Stimulated activated effector memory CD8-positive, alpha-beta T cell treated with anti-CD3 and anti-CD28 coated beads, Interleukin-12 subunit alpha, Interleukin-12 subunit beta, amount 100 ng/mL, for 72 hours (primary cell): ENCODE measurements around the gene UMOD.
"Not testable (repeated sequence)": the region's sequence is repeated elsewhere in the genome, so short reads cannot be mapped to it uniquely, and the experiment has no call there.

Experiments used
- ATAC-seq: fragments of 150-1000 bp; cut with Tn5 transposase; 2 replicates; pipeline ENCODE4 v1.10.0; 2021
- DNase-seq, 2 donors: peaks; one replicate each; pipeline ENCODE4 v3.0.0; 2021 to 2022; ENCODE audit warnings: low spot score in 2 of 2
- H3K27ac Mint-ChIP-seq: one replicate; pipeline ENCODE4 v1.8.0; 2022; ENCODE audit warnings: mild to moderate bottlenecking, mixed read lengths
- H3K36me3 Mint-ChIP-seq: one replicate; pipeline ENCODE4 v1.8.0; 2022; ENCODE audit warnings: mild to moderate bottlenecking, mixed read lengths
- H3K4me1 Mint-ChIP-seq: one replicate; pipeline ENCODE4 v1.8.0; 2022; ENCODE audit warnings: mixed read lengths
- H3K4me3 Mint-ChIP-seq: one replicate; pipeline ENCODE4 v1.8.0; 2022; ENCODE audit warnings: mild to moderate bottlenecking, mixed read lengths
- H3K9me3 Mint-ChIP-seq: one replicate; pipeline ENCODE4 v1.8.0; 2022; ENCODE audit warnings: mixed read lengths

The UMOD gene

GRCh38 chr16:20318437-20318836 is 34.1 kb downstream of the UMOD start:
- DNase-seq (no peak), ATAC-seq (no peak)
- Mint-ChIP-seq H3K36me3 (no peaks in the 10 kb centered on the region), H3K9me3 (no peaks in the 10 kb centered on the region), H3K4me1 (no peaks in the 10 kb centered on the region), H3K27ac (no peak overlapping the region), H3K4me3 (no peak overlapping the region)

GRCh38 chr16:20318006-20318405 is 34.5 kb downstream of the UMOD start:
- H3K36me3 Mint-ChIP-seq, result no peaks in the 10 kb centered on the region
- DNase-seq, result no peak
- no peak overlapping the region for H3K27ac Mint-ChIP-seq
- no peak overlapping the region for H3K4me3 Mint-ChIP-seq
- no peak for ATAC-seq
- H3K4me1 Mint-ChIP-seq, result no peaks in the 10 kb centered on the region
- peaks cover 3% of the 10 kb centered on the region for H3K9me3 Mint-ChIP-seq

GRCh38 chr16:20317117-20317516 is 35.4 kb downstream of the UMOD start:
- H3K4me1 Mint-ChIP-seq, result no peaks in the 10 kb centered on the region
- H3K27ac Mint-ChIP-seq, result no peak overlapping the region
- no peak overlapping the region for H3K4me3 Mint-ChIP-seq
- ATAC-seq, result no peak
- no peak for DNase-seq
- H3K36me3 Mint-ChIP-seq, result no peaks in the 10 kb centered on the region
- peaks cover 3% of the 10 kb centered on the region for H3K9me3 Mint-ChIP-seq

GRCh38 chr16:20316715-20317114 is 35.8 kb downstream of the UMOD start:
- H3K4me3 Mint-ChIP-seq, result no peak overlapping the region
- H3K36me3 Mint-ChIP-seq, result no peaks in the 10 kb centered on the region
- H3K4me1 Mint-ChIP-seq, result no peaks in the 10 kb centered on the region
- DNase-seq (no peak), ATAC-seq (no peak)
- H3K9me3 Mint-ChIP-seq, result peaks cover 3% of the 10 kb centered on the region
- H3K27ac Mint-ChIP-seq, result no peak overlapping the region

- DNase-seq (no peak), ATAC-seq (no peak)
- no peak overlapping the region for H3K27ac Mint-ChIP-seq
- peaks cover 3% of the 10 kb centered on the region for H3K9me3 Mint-ChIP-seq
- H3K4me3 Mint-ChIP-seq, result no peak overlapping the region
- no peaks in the 10 kb centered on the region for H3K4me1 Mint-ChIP-seq
- H3K36me3 Mint-ChIP-seq, result no peaks in the 10 kb centered on the region
Measured at GRCh38 chr16:20315764-20316163, 36.8 kb downstream of the UMOD start.

- no peaks in the 10 kb centered on the region for H3K36me3 Mint-ChIP-seq
- no peak for ATAC-seq
- no peak for DNase-seq
- H3K4me3 Mint-ChIP-seq, result no peak overlapping the region
- H3K4me1 Mint-ChIP-seq, result no peaks in the 10 kb centered on the region
- peaks cover 3% of the 10 kb centered on the region for H3K9me3 Mint-ChIP-seq
- H3K27ac Mint-ChIP-seq, result no peak overlapping the region
Measured at GRCh38 chr16:20314575-20314974, 37.9 kb downstream of the UMOD start.

- Mint-ChIP-seq H3K9me3 (peaks cover 3% of the 10 kb centered on the region), H3K27ac (no peak overlapping the region), H3K36me3 (no peaks in the 10 kb centered on the region), H3K4me1 (no peaks in the 10 kb centered on the region), H3K4me3 (no peak overlapping the region)
- DNase-seq, result no peak
- ATAC-seq, result no peak
Measured at GRCh38 chr16:20313741-20314140, 38.8 kb downstream of the UMOD start.

- H3K4me3 Mint-ChIP-seq, DNase-seq, H3K4me1 Mint-ChIP-seq, H3K27ac Mint-ChIP-seq, H3K9me3 Mint-ChIP-seq, H3K36me3 Mint-ChIP-seq, ATAC-seq: not testable (repeated sequence)
Measured at GRCh38 chr16:20312536-20313095, 39.9 kb downstream of the UMOD start.

GRCh38 chr16:20311548-20311947 is 41.0 kb downstream of the UMOD start:
- ATAC-seq, result no peak
- H3K4me3 Mint-ChIP-seq, result no peak overlapping the region
- DNase-seq, result no peak
- H3K9me3 Mint-ChIP-seq, result peaks cover 3% of the 10 kb centered on the region
- no peaks in the 10 kb centered on the region for H3K4me1 Mint-ChIP-seq
- H3K27ac Mint-ChIP-seq, result no peak overlapping the region
- no peaks in the 10 kb centered on the region for H3K36me3 Mint-ChIP-seq

- no peak overlapping the region for H3K4me3 Mint-ChIP-seq
- peaks cover 3% of the 10 kb centered on the region for H3K9me3 Mint-ChIP-seq
- no peak overlapping the region for H3K27ac Mint-ChIP-seq
- no peaks in the 10 kb centered on the region for H3K36me3 Mint-ChIP-seq
- H3K4me1 Mint-ChIP-seq, result no peaks in the 10 kb centered on the region
- DNase-seq (no peak), ATAC-seq (no peak)
Measured at GRCh38 chr16:20310421-20311395, 41.8 kb downstream of the UMOD start.

- ATAC-seq, result no peak
- Mint-ChIP-seq H3K4me3 (no peak overlapping the region), H3K9me3 (peaks cover 3% of the 10 kb centered on the region)
Measured at GRCh38 chr16:20309786-20310185, 42.7 kb downstream of the UMOD start.

GRCh38 chr16:20308801-20309590 is 43.5 kb downstream of the UMOD start:
- peaks cover 3% of the 10 kb centered on the region for H3K9me3 Mint-ChIP-seq
- no peak overlapping the region for H3K27ac Mint-ChIP-seq
- no peak for ATAC-seq
- DNase-seq, result no peak
- H3K36me3 Mint-ChIP-seq, result no peaks in the 10 kb centered on the region
- no peak overlapping the region for H3K4me3 Mint-ChIP-seq
- no peaks in the 10 kb centered on the region for H3K4me1 Mint-ChIP-seq

More at GRCh38 chr16:20309786-20310185, 42.7 kb downstream of the UMOD start:
- Mint-ChIP-seq H3K27ac (no peak overlapping the region), H3K4me1 (no peaks in the 10 kb centered on the region), H3K36me3 (no peaks in the 10 kb centered on the region)
- DNase-seq, result no peak

- no peak overlapping the region for H3K27ac Mint-ChIP-seq
- no peaks in the 10 kb centered on the region for H3K4me1 Mint-ChIP-seq
- H3K36me3 Mint-ChIP-seq, result no peaks in the 10 kb centered on the region
- H3K9me3 Mint-ChIP-seq, result peaks cover 2% of the 10 kb centered on the region
- H3K4me3 Mint-ChIP-seq, result no peak overlapping the region
- ATAC-seq, result no peak
- DNase-seq, result no peak
Measured at GRCh38 chr16:20308266-20308665, 44.2 kb downstream of the UMOD start.

- Mint-ChIP-seq H3K4me1 (no peaks in the 10 kb centered on the region), H3K4me3 (no peak overlapping the region), H3K27ac (no peak overlapping the region), H3K36me3 (no peaks in the 10 kb centered on the region), H3K9me3 (no peaks in the 10 kb centered on the region)
- ATAC-seq, result no peak
- DNase-seq, result no peak
Measured at GRCh38 chr16:20307791-20308190, 44.7 kb downstream of the UMOD start.

- Mint-ChIP-seq H3K4me3 (no peak overlapping the region), H3K9me3 (no peaks in the 10 kb centered on the region), H3K36me3 (no peaks in the 10 kb centered on the region), H3K4me1 (no peaks in the 10 kb centered on the region), H3K27ac (no peak overlapping the region)
- ATAC-seq, result no peak
- DNase-seq, result no peak
Measured at GRCh38 chr16:20307240-20307671, 45.3 kb downstream of the UMOD start.
